Liver (tissue), 9 donors: ENCODE results near the gene TNRC6B. TPM values are rescaled to one million over a fixed set of nuclear protein-coding genes. Genes with fewer than 3 reads are reported as not detected.
A peak's percentile ranks its signal among the peaks of the same experiment; 100 is the strongest.

Source experiments
- DNase-seq: peaks from one replicate; pipeline ENCODE4 v3.0.0-alpha.2; 2017; ENCODE audit warnings: low spot score
- H3K27ac ChIP-seq, 2 donors: one replicate each; pipeline ENCODE4 v1.7.0; 2013; ENCODE audit warnings: inconsistent platforms in 2 of 2, low read length in 2 of 2, control low read depth in 1 of 2, low read depth in 1 of 2, mild to moderate bottlenecking in 1 of 2
- H3K27me3 ChIP-seq, 4 donors: one replicate each; pipeline versions ENCODE4 v1.6.1 to v1.7.0; 2013; ENCODE audit warnings: low read length in 3 of 4, inconsistent platforms in 1 of 4, mild to moderate bottlenecking in 1 of 4, moderate library complexity in 1 of 4; ENCODE audit not compliant: control insufficient read depth in 4 of 4, insufficient read depth in 4 of 4
- H3K36me3 ChIP-seq, 4 donors: one replicate each; pipeline versions ENCODE4 v1.6.1 to v1.7.0; 2013; ENCODE audit warnings: low read length in 3 of 4, mild to moderate bottlenecking in 3 of 4, low read depth in 1 of 4, moderate library complexity in 1 of 4; ENCODE audit not compliant: control insufficient read depth in 4 of 4, insufficient read depth in 3 of 4
- H3K4me1 ChIP-seq, 4 donors: one replicate each; pipeline versions ENCODE4 v1.6.1 to v1.7.0; 2013; ENCODE audit warnings: low read length in 3 of 4, mild to moderate bottlenecking in 3 of 4, moderate library complexity in 1 of 4; ENCODE audit not compliant: control insufficient read depth in 4 of 4, insufficient read depth in 4 of 4
- H3K4me3 ChIP-seq, 3 donors: one replicate each; pipeline versions ENCODE4 v1.6.1 to v1.7.0; 2013; ENCODE audit warnings: low read length in 3 of 3, control low read depth in 1 of 3, low read depth in 1 of 3, mild to moderate bottlenecking in 1 of 3
- H3K9ac ChIP-seq, 2 donors: one replicate each; pipeline ENCODE4 v1.7.0; 2013; ENCODE audit warnings: low read length in 2 of 2, mild to moderate bottlenecking in 2 of 2, moderate library complexity in 2 of 2, control low read depth in 1 of 2, low read depth in 1 of 2
- H3K9me3 ChIP-seq, 4 donors: one replicate each; pipeline versions ENCODE4 v1.6.1 to v1.7.0; 2013; ENCODE audit warnings: low read length in 3 of 4; ENCODE audit not compliant: control insufficient read depth in 4 of 4
- ATF3 ChIP-seq: IDR thresholded peaks from 2 replicates; pipeline ENCODE4 v1.6.1; 2016; ENCODE audit warnings: antibody characterized with exemption
- CTCF ChIP-seq: fragments of 150-350 bp; IDR thresholded peaks from 2 replicates; pipeline ENCODE4 v1.5.1; 2017; ENCODE audit warnings: improper control_type of control experiment, low read depth, low read length; ENCODE audit not compliant: missing input control
- EGR1 ChIP-seq, 2 donors: IDR thresholded peaks; 2 replicates each; pipeline ENCODE4 v1.6.1; 2016 to 2018; ENCODE audit warnings: antibody characterized with exemption in 2 of 2, low read depth in 2 of 2
- FOXA1 ChIP-seq: IDR thresholded peaks from 2 replicates; pipeline ENCODE4 v1.6.1; 2016; ENCODE audit warnings: antibody characterized with exemption
- FOXA2 ChIP-seq: IDR thresholded peaks from 2 replicates; pipeline ENCODE4 v1.6.1; 2016; ENCODE audit warnings: antibody characterized with exemption
- GABPA ChIP-seq, 2 donors: IDR thresholded peaks in 1 of 2; conservative IDR thresholded peaks in 1 of 2; 2 replicates each; pipeline ENCODE4 v1.6.1; 2016; ENCODE audit warnings: antibody characterized with exemption in 2 of 2, mild to moderate bottlenecking in 1 of 2, moderate library complexity in 1 of 2
- HNF4A ChIP-seq, 2 donors: conservative IDR thresholded peaks; 2 replicates each; pipeline ENCODE4 v1.6.1; 2016; ENCODE audit warnings: antibody characterized with exemption in 2 of 2, mild to moderate bottlenecking in 2 of 2
- HNF4G ChIP-seq: IDR thresholded peaks from 2 replicates; pipeline ENCODE4 v1.6.1; 2016; ENCODE audit warnings: antibody characterized with exemption
- JUND ChIP-seq, 2 donors: IDR thresholded peaks; 2 replicates each; pipeline ENCODE4 v1.6.1; 2016; ENCODE audit warnings: antibody characterized with exemption in 2 of 2
- MAX ChIP-seq: IDR thresholded peaks from 2 replicates; pipeline ENCODE4 v1.6.1; 2016; ENCODE audit warnings: antibody characterized with exemption
- NR2F2 ChIP-seq: IDR thresholded peaks from 2 replicates; pipeline ENCODE4 v1.6.1; 2016; ENCODE audit warnings: antibody characterized with exemption
- RAD21 ChIP-seq, 2 donors: IDR thresholded peaks; 2 replicates each; pipeline ENCODE4 v1.6.1; 2016; ENCODE audit warnings: antibody characterized with exemption in 2 of 2, mild to moderate bottlenecking in 2 of 2
- REST ChIP-seq: IDR thresholded peaks from 2 replicates; pipeline ENCODE4 v1.6.1; 2016; ENCODE audit warnings: antibody characterized with exemption, mild to moderate bottlenecking
- RXRA ChIP-seq, 2 donors: IDR thresholded peaks; 2 replicates each; pipeline ENCODE4 v1.6.1; 2017 to 2018; ENCODE audit warnings: antibody characterized with exemption in 2 of 2, mild to moderate bottlenecking in 1 of 2
- SP1 ChIP-seq: IDR thresholded peaks from 2 replicates; pipeline ENCODE4 v1.6.1; 2018; ENCODE audit warnings: antibody characterized with exemption, mild to moderate bottlenecking
- TAF1 ChIP-seq: conservative IDR thresholded peaks from 2 replicates; pipeline ENCODE4 v1.6.1; 2016; ENCODE audit warnings: antibody characterized with exemption, mild to moderate bottlenecking
- YY1 ChIP-seq: IDR thresholded peaks from 2 replicates; pipeline ENCODE4 v1.6.1; 2016; ENCODE audit warnings: antibody characterized with exemption, mild to moderate bottlenecking
- ZBTB33 ChIP-seq: IDR thresholded peaks from 2 replicates; pipeline ENCODE4 v1.6.1; 2016; ENCODE audit warnings: antibody characterized with exemption
- WGBS: extraction: QIAGEN DNeasy Blood & Tissue Kit; methylation state at CpG from one replicate; pipeline ENCODE4 v1.1.7; 2013; 5-methylcytosine and 5-hydroxymethylcytosine counted together
- polyA plus RNA-seq, 2 donors: library from polyadenylated mRNA; stranded (reverse) in 1 of 2; unstranded in 1 of 2; fragments of 200-250 nt in 1 of 2; fragments of >200 nt in 1 of 2; fragmentation: Nextera tagmentation in 1 of 2; extraction: Ambion mirVana in 1 of 2; gene quantifications; one replicate each; pipeline versions ENCODE4 v1.2.1 to v1.2.3, GENCODE V29; 2013 to 2015
- total RNA-seq, 2 donors: library from RNA; depleted of rRNA; stranded (reverse); fragments of >200 nt; gene quantifications; one replicate each; pipeline ENCODE4 v1.2.3, GENCODE V29; 2014
- donor health status: healthy.
- donor health status: healthy.
- donor health status: healthy.
- donor health status: healthy.
- donor health status: healthy.

Gene TNRC6B
- total and polyA plus RNA-seq, 4 donors: 4.6 to 39.1 (median 26.4) TPM

- TF ChIP-seq SP1 (peak; percentile 52), YY1 (no peak), ZBTB33 (no peak), RAD21 (IDR thresholded peaks at IDR 0.05) (peak; percentile 34 to 54), TAF1 (no peak), MAX (no peak), EGR1 (IDR thresholded peaks at IDR 0.05; ENCODE audit: low read depth in 2 of 2) (no peak), FOXA2 (no peak), GABPA (IDR thresholded peaks at IDR 0.05 in 1 of 2, conservative IDR thresholded peaks at IDR 0.05 in 1 of 2) (no peak), HNF4A (conservative IDR thresholded peaks at IDR 0.05) (peak; percentile 70 to 71), CTCF (no peak), ATF3 (peak; percentile 92), HNF4G (no peak), FOXA1 (no peak), JUND (IDR thresholded peaks at IDR 0.05) (peak; percentile 94 to 98), NR2F2 (no peak), RXRA (IDR thresholded peaks at IDR 0.05) (peak in 1 of 2 donors; percentile 65), REST (no peak)
- no peaks in the 10 kb centered on the region for H3K36me3 ChIP-seq
- H3K27me3 ChIP-seq: no peaks in the 10 kb centered on the region
- peak overlapping the region; percentile 83 to 93 for H3K27ac ChIP-seq
- no peak for DNase-seq
- WGBS: 30% methylated on average over 14 of the region's 14 CpGs
- no peaks in the 10 kb centered on the region for H3K9me3 ChIP-seq
- peak overlapping the region; percentile 57 to 88 for H3K9ac ChIP-seq
- peak overlapping the region in 2 of 3 donors; percentile 47 to 53 for H3K4me3 ChIP-seq
- H3K4me1 ChIP-seq: peaks cover 12 to 45% (median 35%) of the 10 kb centered on the region in 4 donors
Observed at GRCh38 chr22:40176921-40177737, 596 bp upstream of the TNRC6B start.
